ENCODE data around the gene PIK3C2G. TPM values are rescaled to one million over a fixed set of nuclear protein-coding genes. Genes with fewer than 3 reads are reported as not detected.

The PIK3C2G gene, protein sequence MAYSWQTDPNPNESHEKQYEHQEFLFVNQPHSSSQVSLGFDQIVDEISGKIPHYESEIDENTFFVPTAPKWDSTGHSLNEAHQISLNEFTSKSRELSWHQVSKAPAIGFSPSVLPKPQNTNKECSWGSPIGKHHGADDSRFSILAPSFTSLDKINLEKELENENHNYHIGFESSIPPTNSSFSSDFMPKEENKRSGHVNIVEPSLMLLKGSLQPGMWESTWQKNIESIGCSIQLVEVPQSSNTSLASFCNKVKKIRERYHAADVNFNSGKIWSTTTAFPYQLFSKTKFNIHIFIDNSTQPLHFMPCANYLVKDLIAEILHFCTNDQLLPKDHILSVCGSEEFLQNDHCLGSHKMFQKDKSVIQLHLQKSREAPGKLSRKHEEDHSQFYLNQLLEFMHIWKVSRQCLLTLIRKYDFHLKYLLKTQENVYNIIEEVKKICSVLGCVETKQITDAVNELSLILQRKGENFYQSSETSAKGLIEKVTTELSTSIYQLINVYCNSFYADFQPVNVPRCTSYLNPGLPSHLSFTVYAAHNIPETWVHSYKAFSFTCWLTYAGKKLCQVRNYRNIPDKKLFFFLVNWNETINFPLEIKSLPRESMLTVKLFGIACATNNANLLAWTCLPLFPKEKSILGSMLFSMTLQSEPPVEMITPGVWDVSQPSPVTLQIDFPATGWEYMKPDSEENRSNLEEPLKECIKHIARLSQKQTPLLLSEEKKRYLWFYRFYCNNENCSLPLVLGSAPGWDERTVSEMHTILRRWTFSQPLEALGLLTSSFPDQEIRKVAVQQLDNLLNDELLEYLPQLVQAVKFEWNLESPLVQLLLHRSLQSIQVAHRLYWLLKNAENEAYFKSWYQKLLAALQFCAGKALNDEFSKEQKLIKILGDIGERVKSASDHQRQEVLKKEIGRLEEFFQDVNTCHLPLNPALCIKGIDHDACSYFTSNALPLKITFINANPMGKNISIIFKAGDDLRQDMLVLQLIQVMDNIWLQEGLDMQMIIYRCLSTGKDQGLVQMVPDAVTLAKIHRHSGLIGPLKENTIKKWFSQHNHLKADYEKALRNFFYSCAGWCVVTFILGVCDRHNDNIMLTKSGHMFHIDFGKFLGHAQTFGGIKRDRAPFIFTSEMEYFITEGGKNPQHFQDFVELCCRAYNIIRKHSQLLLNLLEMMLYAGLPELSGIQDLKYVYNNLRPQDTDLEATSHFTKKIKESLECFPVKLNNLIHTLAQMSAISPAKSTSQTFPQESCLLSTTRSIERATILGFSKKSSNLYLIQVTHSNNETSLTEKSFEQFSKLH (N-terminal part only)
- not detected in 2 replicates for total RNA-seq

DNA sequence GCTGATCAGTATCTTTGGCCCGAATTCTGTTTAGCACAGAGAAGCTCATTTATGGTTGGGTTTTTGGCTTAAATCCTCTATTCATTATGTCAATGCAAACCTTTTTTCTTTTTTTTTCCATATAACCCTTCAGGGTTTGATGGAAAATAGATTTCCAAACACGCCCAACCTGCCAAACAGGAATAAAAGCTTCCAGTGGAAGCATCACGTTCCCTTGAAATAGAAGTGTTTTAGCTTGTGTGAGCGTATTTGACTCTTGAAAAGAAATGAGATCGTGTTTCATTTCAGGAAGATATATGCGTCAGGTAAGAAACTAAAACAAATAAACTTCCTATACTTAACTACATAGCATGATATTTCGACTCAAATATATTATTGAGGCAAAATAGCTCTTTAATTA is at the start of gene PIK3C2G:
Gene PIK3C2G, plus strand, starts transcription at position 246 of the 400 bp plus-strand sequence. CDS start 20,564 bp downstream, outside the sequence.

Other genes starting within 250 kb of the PIK3C2G start
- gene RERGL, start 171.3 kb upstream of the PIK3C2G start, total RNA-seq, result not detected in 2 replicates